IMR-90 (cell line): ENCODE results near the gene SNX25.

Source experiments
- CEBPB ChIP-seq: IDR thresholded peaks from 2 replicates; pipeline ENCODE4 v1.6.1; 2012; ENCODE audit warnings: low read depth, low read length, improper control_type of control experiment
- CHD1 ChIP-seq: IDR thresholded peaks from 2 replicates; pipeline ENCODE4 v1.6.1; 2012; ENCODE audit warnings: low read depth, low read length, improper control_type of control experiment
- CTCF ChIP-seq: conservative IDR thresholded peaks from 2 replicates; pipeline ENCODE4 v1.5.1; 2012; ENCODE audit warnings: mild to moderate bottlenecking, low read depth, low read length, improper control_type of control experiment
- ELK1 ChIP-seq: fragments of 150-350 bp; IDR thresholded peaks from 2 replicates; pipeline ENCODE4 v1.6.1; 2016; ENCODE audit warnings: low read depth, mild to moderate bottlenecking, low read length, moderate library complexity, borderline replicate concordance
- FOS ChIP-seq: fragments of 150-350 bp; IDR thresholded peaks from 2 replicates; pipeline ENCODE4 v1.6.1; 2016; ENCODE audit warnings: low read depth, low read length
- MAFK ChIP-seq: IDR thresholded peaks from 2 replicates; pipeline ENCODE4 v1.6.1; 2012; ENCODE audit warnings: low read depth, low read length, improper control_type of control experiment
- MAZ ChIP-seq: IDR thresholded peaks from 2 replicates; pipeline ENCODE4 v1.6.1; 2012; ENCODE audit warnings: low read depth, mild to moderate bottlenecking, low read length, improper control_type of control experiment, moderate library complexity, borderline replicate concordance
- MXI1 ChIP-seq: IDR thresholded peaks from 2 replicates; pipeline ENCODE4 v1.6.1; 2012; ENCODE audit warnings: low read depth, mild to moderate bottlenecking, low read length, moderate library complexity, borderline replicate concordance
- POLR2A ChIP-seq: IDR thresholded peaks from 2 replicates; pipeline ENCODE4 v1.6.1; 2012; ENCODE audit warnings: mild to moderate bottlenecking, low read depth, low read length
- SMC3 ChIP-seq: fragments of 150-350 bp; IDR thresholded peaks from 2 replicates; pipeline ENCODE4 v1.6.1; 2016; ENCODE audit warnings: low read depth, mild to moderate bottlenecking, antibody characterized with exemption, low read length, moderate library complexity
- USF2 ChIP-seq: fragments of 150-350 bp; IDR thresholded peaks from 2 replicates; pipeline ENCODE4 v1.6.1; 2017; ENCODE audit warnings: mild to moderate bottlenecking, antibody characterized with exemption, low read length, low read depth

GRCh38 chr4:185207466-185207865, 1.9 kb upstream of the SNX25 start:
- TF ChIP-seq CTCF (no peak), POLR2A (no peak), MXI1 (no peak), CEBPB (no peak), FOS (no peak), SMC3 (no peak), MAZ (no peak), CHD1 (no peak), USF2 (no peak), ELK1 (no peak), MAFK (no peak)
